GM12878 (cell line): ENCODE results near the gene RARB. TPM values are rescaled to one million over a fixed set of nuclear protein-coding genes. Genes with fewer than 3 reads are reported as not detected.

Source experiments
- ATAC-seq: fragments of 200-7000 bp; cut with Tn5 transposase; 3 replicates; pipeline ENCODE4 v1.9.1; 2020; ENCODE audit warnings: mild to moderate bottlenecking, moderate library complexity
- BruUV-seq: library from RNA; stranded (reverse); fragments of 400-500 nt; replicated peaks from 2 replicates; lab custom pipeline; 2021; lab: Mats Ljungman, UMichigan
- CTCF ChIA-PET: fragments of 300-600 bp; sonication (Branson Sonifier 250); formaldehyde crosslinking; extraction: SDS; loops from one replicate; lab custom pipeline; 2021; ENCODE audit warnings: inconsistent platforms; lab: Yijun Ruan, JAX
- POLR2A ChIA-PET: fragments of 350-600 bp; formaldehyde crosslinking; extraction: SDS; loops from one replicate; lab custom pipeline; 2021; ENCODE audit warnings: inconsistent platforms; lab: Charles Lee
- RAD21 ChIA-PET: fragments of 300-600 bp; sonication (Branson Sonifier 250); formaldehyde crosslinking; loops from one replicate; lab custom pipeline; 2023; ENCODE audit warnings: antibody characterized with exemption; ENCODE audit not compliant: unreplicated experiment; lab: Charles Lee
- SMC1A ChIA-PET: fragments of 300-600 bp; sonication (Branson Sonifier 250); formaldehyde crosslinking; loops from one replicate; lab custom pipeline; 2023; ENCODE audit not compliant: unreplicated experiment, uncharacterized antibody; lab: Charles Lee
- DNase-seq: peaks from one replicate; pipeline ENCODE4 v3.0.0-alpha.2; 2011; ENCODE audit warnings: low read depth, low spot score
- FAIRE-seq: peaks from 3 replicates; lab custom pipeline; 2011; peaks lifted over from hg19 to GRCh38; lab: Jason Lieb, UNC
- H2AFZ ChIP-seq: 2 replicates; pipeline ENCODE4 v1.6.0; 2011; ENCODE audit warnings: low read depth, low read length, control low read depth; ENCODE audit not compliant: control insufficient read depth
- H3K27ac ChIP-seq: 2 replicates; pipeline ENCODE4 v1.5.1; 2011; ENCODE audit warnings: control low read depth; ENCODE audit not compliant: control insufficient read depth, insufficient read depth
- H3K27me3 ChIP-seq, 2 experiments: replicated peaks in 1 of 2; 2 replicates each; pipeline versions ENCODE4 v1.6.0 to v1.6.1; 2011; ENCODE audit warnings: low read length in 1 of 2; ENCODE audit not compliant: control insufficient read depth in 2 of 2, insufficient read depth in 2 of 2
- H3K36me3 ChIP-seq, 2 experiments: 2 replicates each; pipeline ENCODE4 v1.5.1; 2011; ENCODE audit warnings: low read length in 1 of 2; ENCODE audit not compliant: control insufficient read depth in 2 of 2, insufficient read depth in 2 of 2
- H3K4me1 ChIP-seq: 2 replicates; pipeline ENCODE4 v1.6.1; 2011; ENCODE audit warnings: mild to moderate bottlenecking, low read length, moderate library complexity, mixed read lengths; ENCODE audit not compliant: control insufficient read depth, insufficient read depth
- H3K4me2 ChIP-seq: 2 replicates; pipeline ENCODE4 v1.6.0; 2011; ENCODE audit warnings: control low read depth; ENCODE audit not compliant: control insufficient read depth, insufficient read depth
- H3K4me3 ChIP-seq: fragments of 200-600 bp; sonication (generic); 2 replicates; pipeline ENCODE4 v1.5.1; 2016
- H3K79me2 ChIP-seq: 2 replicates; pipeline ENCODE4 v1.6.0; 2011; ENCODE audit warnings: low read length; ENCODE audit not compliant: control insufficient read depth, insufficient read depth
- H3K9ac ChIP-seq: 2 replicates; pipeline ENCODE4 v1.8.0; 2011; ENCODE audit warnings: low read length, control low read depth, mixed read lengths; ENCODE audit not compliant: control insufficient read depth, insufficient read depth
- H3K9me3 ChIP-seq: replicated peaks from 3 replicates; pipeline ENCODE4 v1.5.1; 2011; ENCODE audit warnings: mild to moderate bottlenecking, low read length; ENCODE audit not compliant: control insufficient read depth, insufficient read depth
- H4K20me1 ChIP-seq: 2 replicates; pipeline ENCODE4 v1.6.0; 2011; ENCODE audit not compliant: control insufficient read depth, insufficient read depth
- ATF7 ChIP-seq: fragments of 450-650 bp; IDR thresholded peaks from 2 replicates; pipeline ENCODE4 v1.6.1; 2016; ENCODE audit warnings: low read depth, mild to moderate bottlenecking
- BCL11A ChIP-seq: IDR thresholded peaks from 2 replicates; pipeline ENCODE4 v1.6.1; 2011; ENCODE audit warnings: low read depth, low read length
- BCL3 ChIP-seq: IDR thresholded peaks from 2 replicates; pipeline ENCODE4 v1.6.1; 2011; ENCODE audit warnings: borderline replicate concordance, low read depth, mild to moderate bottlenecking, moderate library complexity, low read length; ENCODE audit not compliant: insufficient read depth, poor library complexity, severe bottlenecking
- BHLHE40 ChIP-seq, 2 experiments: fragments of 450-650 bp in 1 of 2; IDR thresholded peaks; 2 replicates each; pipeline ENCODE4 v1.6.1; 2011 to 2017; ENCODE audit warnings: low read depth in 2 of 2, borderline replicate concordance in 1 of 2, improper control_type of control experiment in 1 of 2, low read length in 1 of 2, mild to moderate bottlenecking in 1 of 2
- CBFB ChIP-seq: IDR thresholded peaks from 2 replicates; pipeline ENCODE4 v1.6.1; 2016; ENCODE audit warnings: antibody characterized with exemption, low read depth
- CHD1 ChIP-seq: IDR thresholded peaks from 2 replicates; pipeline ENCODE4 v1.6.1; 2012; ENCODE audit warnings: low read depth, low read length, improper control_type of control experiment
- CUX1 ChIP-seq: IDR thresholded peaks from 2 replicates; pipeline ENCODE4 v1.6.1; 2012; ENCODE audit warnings: improper control_type of control experiment, low read depth, low read length; ENCODE audit not compliant: insufficient replicate concordance
- ELK1 ChIP-seq: IDR thresholded peaks from 2 replicates; pipeline ENCODE4 v1.6.1; 2012; ENCODE audit warnings: low read depth, low read length, improper control_type of control experiment
- HDAC2 ChIP-seq: fragments of 200-600 bp; sonication (generic); IDR thresholded peaks from 2 replicates; pipeline ENCODE4 v1.6.1; 2017
- HDGF ChIP-seq: fragments of 450-650 bp; IDR thresholded peaks from 2 replicates; pipeline ENCODE4 v1.6.1; 2016; ENCODE audit warnings: antibody characterized with exemption
- IKZF2 ChIP-seq, 2 experiments: fragments of 450-650 bp; IDR thresholded peaks; 2 replicates each; pipeline ENCODE4 v1.6.1; 2017; ENCODE audit warnings: mild to moderate bottlenecking in 2 of 2, moderate library complexity in 2 of 2
- IRF4 ChIP-seq: IDR thresholded peaks from 2 replicates; pipeline ENCODE4 v1.6.1; 2011; ENCODE audit warnings: low read depth, low read length
- MYB ChIP-seq: fragments of 150-350 bp; IDR thresholded peaks from 2 replicates; pipeline ENCODE4 v1.6.1; 2014; ENCODE audit warnings: mild to moderate bottlenecking, low read depth, low read length, borderline replicate concordance
- NR2C1 ChIP-seq: fragments of 450-650 bp; IDR thresholded peaks from 2 replicates; pipeline ENCODE4 v1.6.1; 2017; ENCODE audit warnings: antibody characterized with exemption, mild to moderate bottlenecking, moderate library complexity
- RAD51 ChIP-seq: fragments of 450-650 bp; IDR thresholded peaks from 2 replicates; pipeline ENCODE4 v1.6.1; 2016; ENCODE audit warnings: moderate library complexity, mild to moderate bottlenecking, inconsistent platforms
- RELA ChIP-seq: fragments of 450-650 bp; IDR thresholded peaks from 2 replicates; pipeline ENCODE4 v1.8.0; 2014; ENCODE audit warnings: borderline replicate concordance; ENCODE audit not compliant: partially characterized antibody
- SMAD1 ChIP-seq: fragments of 450-650 bp; IDR thresholded peaks from 2 replicates; pipeline ENCODE4 v1.6.1; 2018; ENCODE audit warnings: mild to moderate bottlenecking, low read depth; ENCODE audit not compliant: partially characterized antibody
- ZNF217 ChIP-seq: fragments of 450-650 bp; IDR thresholded peaks from 2 replicates; pipeline ENCODE4 v1.6.1; 2017; ENCODE audit warnings: antibody characterized with exemption, mild to moderate bottlenecking
- WGBS: methylation state at CpG from one replicate; pipeline ENCODE4 v1.1.6; 2016; ENCODE audit warnings: low lambda C conversion rate; ENCODE audit not compliant: insufficient replicate concordance, insufficient coverage; ENCODE audit errors: missing lambda C conversion rate; 5-methylcytosine and 5-hydroxymethylcytosine counted together
- in situ Hi-C: fragments of 300-500 bp; cut with MboI; formaldehyde crosslinking; loops from 9 replicates; pipeline ENCODE4 v1.14.3; 2018; ENCODE audit warnings: mixed read lengths
- intact Hi-C: fragments of 100-400 bp; cut with micrococcal nuclease; formaldehyde crosslinking; loops from one replicate; pipeline ENCODE4 v1.14.2; 2022; ENCODE audit not compliant: unreplicated experiment
- polyA plus RNA-seq, 11 experiments: library from polyadenylated mRNA; depleted of rRNA in 4 of 11; unstranded in 6 of 11; stranded (reverse) in 5 of 11; fragments of >200 nt; fragmentation: Nextera tagmentation in 4 of 11; fragmentation: Illumina TruSeq in 1 of 11; extraction: Ambion mirVana in 4 of 11; extraction: Trizol in 1 of 11; gene quantifications; 1 replicate in 1 of 11; 2 replicates in 10 of 11; pipeline versions ENCODE4 v1.2.1 to v1.2.3, GENCODE V29; 2011 to 2016; ENCODE audit warnings: inconsistent platforms in 2 of 11, missing spikeins in 2 of 11, low read depth in 1 of 11
- total RNA-seq, 4 experiments: library from RNA; depleted of rRNA in 3 of 4; stranded (reverse); fragments of >200 nt in 3 of 4; fragmentation: Illumina TruSeq in 1 of 4; extraction: Trizol in 1 of 4; gene quantifications; 2 replicates each; pipeline versions ENCODE4 v1.2.1 to v1.2.3, GENCODE V29; 2013 to 2021

Gene RARB
- total and polyA plus RNA-seq, 10 of the 15 experiments (the other 5 are each of a cell fraction or from before 2014, with no cell fraction given) = 0.05 to 0.06 TPM; not detected in 8

GRCh38 chr3:25566358-25566920 lies 138.4 kb downstream of the RARB start (continued):
- TF ChIP-seq BCL3 = no peak

GRCh38 chr3:25567388-25567787 lies 139.3 kb downstream of the RARB start:
- SMC1A ChIA-PET = no interaction called here
- no peak overlapping the region for H3K9ac ChIP-seq
- CTCF ChIA-PET = no interaction called here
- intact Hi-C loops = no loop called here
- DNase-seq (no peak), ATAC-seq (no peak), FAIRE-seq (no peak)
- RAD21 ChIA-PET = no interaction called here
- POLR2A ChIA-PET = no interaction called here
- no peaks in the 10 kb centered on the region; the same call in 1 of the 2 replicates for H4K20me1 ChIP-seq
- 69% methylated on average over 10 of the region's 10 CpGs for WGBS
- no peaks in the 10 kb centered on the region for H3K79me2 ChIP-seq
- no peak overlapping the region for H3K4me2 ChIP-seq
- in situ Hi-C loops = no loop called here
- H3K27ac ChIP-seq = no peak overlapping the region
- H3K9me3 ChIP-seq = no peaks in the 10 kb centered on the region
- H3K4me3 ChIP-seq = no peak overlapping the region
- no TSS peak for BruUV-seq
- H3K4me1 ChIP-seq = no peaks in the 10 kb centered on the region
- H2AFZ ChIP-seq = no peak overlapping the region
- no peaks in the 10 kb centered on the region; a peak in 1 of 4 replicates for H3K27me3 ChIP-seq
- no peaks in the 10 kb centered on the region for H3K36me3 ChIP-seq
- TF ChIP-seq MYB (no peak), CHD1 (no peak), ELK1 (no peak), HDGF (no peak), HDAC2 (no peak), ATF7 (no peak), ZNF217 (no peak), CBFB (no peak), NR2C1 (no peak), CUX1 (no peak), RAD51 (no peak), IKZF2 (IDR thresholded peaks at IDR 0.05) (no peak), BHLHE40 (IDR thresholded peaks at IDR 0.05; ENCODE audit: borderline replicate concordance in 1 of 2, low read depth in 2 of 2, low read length in 1 of 2) (no peak), BCL11A (no peak), IRF4 (no peak), RELA (no peak), SMAD1 (no peak)
